ENCODE results near the gene SUGCT. TPM values are rescaled to one million over a fixed set of nuclear protein-coding genes. Genes with fewer than 3 reads are reported as not detected.

Gene SUGCT
- total and polyA plus RNA-seq, 4 donors, result 37.9 to 152 (median 53.2) TPM

DNA sequence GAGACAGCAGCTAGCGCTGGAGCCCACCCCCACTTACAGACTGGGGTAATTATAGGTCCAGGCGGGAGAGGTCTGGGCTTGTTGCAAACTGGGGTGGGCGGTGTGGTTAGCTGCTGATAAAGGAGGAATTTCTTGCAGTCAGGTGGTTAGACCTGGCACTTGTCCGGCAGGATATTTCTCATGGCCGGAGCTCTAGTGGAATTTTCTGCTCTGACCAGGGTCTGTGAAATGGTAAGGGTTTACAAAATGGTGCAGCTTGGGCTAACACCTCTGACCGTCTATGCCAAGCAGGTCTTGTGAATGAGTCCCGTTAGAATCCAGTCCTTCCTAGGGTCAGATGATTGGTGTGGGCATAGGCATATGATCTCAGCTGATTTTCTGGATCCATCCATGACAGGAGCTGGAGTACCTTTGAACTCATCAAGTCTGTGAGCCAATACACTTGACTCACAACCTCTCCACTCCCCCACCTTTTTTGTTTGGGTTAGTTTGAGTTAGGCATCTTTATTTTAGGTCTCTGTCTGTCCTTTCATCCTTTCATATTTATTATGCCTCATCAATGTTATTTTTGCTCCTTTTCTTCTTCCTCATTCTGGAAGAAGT lies 213.4 kb downstream of the SUGCT start:
- no peaks in the 10 kb centered on the region for H3K4me1 ChIP-seq (ENCODE audit: control insufficient read depth in 1 of 2, insufficient read depth in 2 of 2, low read length in 2 of 2)
- intact Hi-C loops (cut with DNase I), result no loop called here
- ATAC-seq (ENCODE audit: low FRiP score) (no peak), DNase-seq (no peak)
- WGBS, 2 donors, result 88 to 93% methylated on average over 7 of the region's 7 CpGs
- no peaks in the 10 kb centered on the region for H3K36me3 ChIP-seq (ENCODE audit: control insufficient read depth in 1 of 2, insufficient read depth in 2 of 2, low read length in 1 of 2)
- no peaks in the 10 kb centered on the region for H3K27me3 ChIP-seq (ENCODE audit: control insufficient read depth in 1 of 2, insufficient read depth in 2 of 2, low read length in 1 of 2)
- no peak overlapping the region for H3K27ac ChIP-seq (ENCODE audit: low read depth in 1 of 2, low read length in 2 of 2)
- H3K9me3 ChIP-seq (ENCODE audit: control insufficient read depth, low read length), result no peaks in the 10 kb centered on the region
- no peak overlapping the region for H3K4me3 ChIP-seq (ENCODE audit: low read length in 2 of 2)

DNA sequence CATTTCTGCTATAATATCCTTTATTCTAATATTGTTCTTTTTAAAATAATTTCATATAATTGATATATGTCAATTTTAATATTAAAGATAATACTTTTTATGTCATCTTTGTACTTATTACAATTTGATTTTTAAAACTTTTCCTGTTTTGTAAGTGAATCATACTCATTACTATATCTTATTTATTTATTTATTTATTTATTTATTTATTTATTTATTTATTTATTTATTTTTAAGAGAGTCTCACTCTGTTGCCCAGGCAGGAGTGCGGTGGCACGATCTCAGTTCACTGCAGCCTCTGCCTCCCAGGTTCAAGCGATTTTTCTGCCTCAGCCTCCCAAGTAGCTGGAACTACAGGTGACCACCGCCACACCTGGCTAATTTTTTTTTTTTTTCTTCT lies 215.3 kb downstream of the SUGCT start:
- 98% methylated on average over 4 of the region's 4 CpGs for WGBS, 2 donors
- no peaks in the 10 kb centered on the region for H3K4me1 ChIP-seq (ENCODE audit: control insufficient read depth in 1 of 2, insufficient read depth in 2 of 2, low read length in 2 of 2)
- H3K9me3 ChIP-seq (ENCODE audit: control insufficient read depth, low read length), result no peaks in the 10 kb centered on the region
- H3K4me3 ChIP-seq (ENCODE audit: low read length in 2 of 2), result no peak overlapping the region
- DNase-seq (no peak), ATAC-seq (ENCODE audit: low FRiP score) (no peak)
- H3K36me3 ChIP-seq (ENCODE audit: control insufficient read depth in 1 of 2, insufficient read depth in 2 of 2, low read length in 1 of 2), result no peaks in the 10 kb centered on the region
- H3K27ac ChIP-seq (ENCODE audit: low read depth in 1 of 2, low read length in 2 of 2), result no peak overlapping the region
- intact Hi-C loops (cut with DNase I), result no loop called here
- H3K27me3 ChIP-seq (ENCODE audit: control insufficient read depth in 1 of 2, insufficient read depth in 2 of 2, low read length in 1 of 2), result no peaks in the 10 kb centered on the region

DNA sequence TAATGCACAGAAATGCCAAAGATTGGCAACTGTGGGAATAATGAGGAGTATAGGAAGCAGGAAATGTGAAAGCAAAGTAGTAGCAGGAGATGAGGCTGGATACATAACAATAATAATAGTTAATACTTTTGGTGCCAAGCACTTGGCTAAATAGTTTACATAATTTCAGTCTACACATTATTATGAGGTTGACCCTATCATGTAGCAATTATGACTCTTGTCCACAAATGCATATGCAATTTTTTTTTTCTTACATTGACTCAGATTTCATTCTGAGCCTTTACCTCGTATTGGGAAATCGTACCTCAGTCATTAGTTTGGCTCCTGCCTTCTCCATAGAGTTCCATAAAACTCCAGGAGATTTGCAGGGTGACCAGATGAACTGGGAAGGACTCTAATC lies 219.9 kb downstream of the SUGCT start:
- Histone ChIP-seq H3K9me3 (ENCODE audit: control insufficient read depth, low read length) (no peaks in the 10 kb centered on the region), H3K27ac (ENCODE audit: low read depth in 1 of 2, low read length in 2 of 2) (no peak overlapping the region), H3K4me1 (ENCODE audit: control insufficient read depth in 1 of 2, insufficient read depth in 2 of 2, low read length in 2 of 2) (no peaks in the 10 kb centered on the region), H3K27me3 (ENCODE audit: control insufficient read depth in 1 of 2, insufficient read depth in 2 of 2, low read length in 1 of 2) (no peaks in the 10 kb centered on the region), H3K4me3 (ENCODE audit: low read length in 2 of 2) (no peak overlapping the region), H3K36me3 (ENCODE audit: control insufficient read depth in 1 of 2, insufficient read depth in 2 of 2, low read length in 1 of 2) (no peaks in the 10 kb centered on the region)
- intact Hi-C loops (cut with DNase I), result no loop called here
- ATAC-seq (ENCODE audit: low FRiP score), result no peak
- 95 to 96% methylated on average over 2 of the region's 2 CpGs for WGBS, 2 donors
- no peak for DNase-seq

DNA sequence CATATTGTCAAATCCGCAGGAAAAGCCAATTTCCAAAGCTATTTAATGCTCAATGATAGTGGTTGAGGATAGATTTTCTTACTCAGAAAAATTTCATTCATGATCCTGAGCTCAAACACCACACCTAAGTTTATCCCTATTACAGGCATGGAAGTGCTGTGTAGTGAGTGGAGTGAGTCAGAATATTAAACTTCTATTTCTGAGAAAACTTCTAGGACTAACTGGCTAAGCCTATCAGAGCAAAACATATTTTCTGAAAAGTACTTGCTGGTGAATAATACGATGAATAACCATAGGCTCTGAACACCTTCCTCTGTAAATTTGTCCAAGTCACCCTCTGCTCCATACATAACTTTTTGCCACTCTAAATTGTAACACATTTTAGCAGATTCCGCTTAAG lies 221.5 kb downstream of the SUGCT start:
- no peak overlapping the region for H3K27ac ChIP-seq (ENCODE audit: low read depth in 1 of 2, low read length in 2 of 2)
- WGBS, 2 donors, result 56 to 66% methylated on average over 3 of the region's 3 CpGs
- no peak for ATAC-seq (ENCODE audit: low FRiP score)

DNA sequence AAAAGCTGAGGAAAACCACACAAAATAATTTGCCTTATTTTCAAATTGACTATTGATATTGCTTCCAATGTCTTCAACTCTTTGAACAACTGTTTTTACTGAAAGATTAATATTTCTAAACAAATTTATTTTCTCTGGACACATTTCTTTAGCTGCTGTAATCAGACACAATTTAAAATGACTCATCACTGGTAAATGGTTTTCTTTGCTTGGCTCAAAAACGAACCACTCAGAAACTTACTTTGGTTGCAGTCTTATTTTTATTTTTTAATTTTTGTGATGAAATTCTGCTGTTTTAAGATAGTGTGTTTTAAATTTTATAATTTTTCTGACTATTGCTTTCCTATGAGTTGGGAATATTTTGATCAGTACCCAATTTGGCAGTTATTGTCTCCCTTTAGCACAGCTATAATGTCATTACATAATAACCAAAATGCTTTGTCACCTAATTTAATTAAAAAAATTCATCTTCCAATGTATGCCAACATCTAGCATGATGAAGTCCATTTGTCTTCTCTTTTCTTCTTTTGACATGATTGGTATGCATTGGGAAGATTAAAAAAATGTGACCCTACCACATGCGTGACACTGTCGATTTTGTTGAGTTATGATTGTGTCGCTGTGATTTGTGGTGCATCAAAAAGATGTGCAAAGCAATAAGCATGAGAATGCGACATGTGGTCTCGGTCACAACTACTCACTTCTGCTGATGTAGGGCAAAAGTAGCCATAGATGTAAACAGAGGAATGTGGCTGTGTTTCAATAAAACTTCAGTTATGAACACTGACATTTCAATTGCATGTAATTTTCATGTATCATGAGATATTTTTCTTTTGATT lies 222.3 kb downstream of the SUGCT start:
- WGBS, 2 donors, result 79 to 80% methylated on average over 6 of the region's 6 CpGs
- H3K4me1 ChIP-seq (ENCODE audit: control insufficient read depth in 1 of 2, insufficient read depth in 2 of 2, low read length in 2 of 2), result no peaks in the 10 kb centered on the region
- no peaks in the 10 kb centered on the region for H3K9me3 ChIP-seq (ENCODE audit: control insufficient read depth, low read length)
- ATAC-seq (ENCODE audit: low FRiP score) (no peak), DNase-seq (no peak)
- no peaks in the 10 kb centered on the region for H3K36me3 ChIP-seq (ENCODE audit: control insufficient read depth in 1 of 2, insufficient read depth in 2 of 2, low read length in 1 of 2)
- no peak overlapping the region for H3K27ac ChIP-seq (ENCODE audit: low read depth in 1 of 2, low read length in 2 of 2)
- intact Hi-C loops (cut with DNase I), result no loop called here
- no peak overlapping the region for H3K4me3 ChIP-seq (ENCODE audit: low read length in 2 of 2)
- no peaks in the 10 kb centered on the region for H3K27me3 ChIP-seq (ENCODE audit: control insufficient read depth in 1 of 2, insufficient read depth in 2 of 2, low read length in 1 of 2)

More for the DNA sequence above, 221.5 kb downstream of the SUGCT start:
- H3K4me1 ChIP-seq (ENCODE audit: control insufficient read depth in 1 of 2, insufficient read depth in 2 of 2, low read length in 2 of 2), result no peaks in the 10 kb centered on the region
- H3K4me3 ChIP-seq (ENCODE audit: low read length in 2 of 2), result no peak overlapping the region
- H3K9me3 ChIP-seq (ENCODE audit: control insufficient read depth, low read length), result no peaks in the 10 kb centered on the region
- no peaks in the 10 kb centered on the region for H3K36me3 ChIP-seq (ENCODE audit: control insufficient read depth in 1 of 2, insufficient read depth in 2 of 2, low read length in 1 of 2)
- DNase-seq, result no peak
- no peaks in the 10 kb centered on the region for H3K27me3 ChIP-seq (ENCODE audit: control insufficient read depth in 1 of 2, insufficient read depth in 2 of 2, low read length in 1 of 2)
- intact Hi-C loops (cut with DNase I), result no loop called here

DNA sequence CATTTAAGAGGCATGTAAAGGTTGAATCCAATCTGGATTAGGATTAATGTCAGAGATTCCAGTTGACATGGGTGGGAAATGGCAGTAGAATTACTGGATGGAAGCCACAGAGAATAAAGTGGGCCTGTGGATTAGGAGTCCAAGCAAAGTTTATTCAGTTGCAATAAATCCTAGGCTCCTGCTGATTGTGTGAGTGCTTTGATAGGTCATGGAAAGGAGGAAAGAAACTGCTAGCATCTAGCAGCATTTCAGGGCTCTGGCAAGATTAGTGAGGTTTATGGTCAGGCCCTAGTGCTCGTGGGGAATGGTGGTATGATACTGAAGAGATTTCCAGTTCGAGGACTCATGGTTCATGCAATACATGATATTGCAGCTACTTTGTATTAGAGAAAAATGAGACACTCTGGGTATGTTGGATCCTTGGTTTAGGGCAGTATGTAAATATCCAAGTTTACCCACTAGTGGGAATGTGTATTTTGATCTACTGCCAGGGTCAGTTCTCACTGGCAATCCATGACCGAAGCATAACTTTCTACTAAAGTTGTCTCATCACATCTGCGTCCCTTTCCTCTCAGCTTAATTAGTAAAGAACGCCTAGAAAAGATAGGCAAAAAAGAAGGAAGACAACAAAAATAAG lies 235.0 kb downstream of the SUGCT start:
- H3K27me3 ChIP-seq (ENCODE audit: control insufficient read depth in 1 of 2, insufficient read depth in 2 of 2, low read length in 1 of 2), result no peaks in the 10 kb centered on the region
- no peaks in the 10 kb centered on the region for H3K9me3 ChIP-seq (ENCODE audit: control insufficient read depth, low read length)
- ATAC-seq (ENCODE audit: low FRiP score), result no peak
- no peak overlapping the region for H3K4me3 ChIP-seq (ENCODE audit: low read length in 2 of 2)
- DNase-seq, result no peak
- 19 to 27% methylated on average over 5 of the region's 5 CpGs for WGBS, 2 donors
- no peaks in the 10 kb centered on the region for H3K4me1 ChIP-seq (ENCODE audit: control insufficient read depth in 1 of 2, insufficient read depth in 2 of 2, low read length in 2 of 2)
- H3K36me3 ChIP-seq (ENCODE audit: control insufficient read depth in 1 of 2, insufficient read depth in 2 of 2, low read length in 1 of 2), result no peaks in the 10 kb centered on the region
- no peak overlapping the region for H3K27ac ChIP-seq (ENCODE audit: low read depth in 1 of 2, low read length in 2 of 2)
- intact Hi-C loops (cut with DNase I), result no loop called here

DNA sequence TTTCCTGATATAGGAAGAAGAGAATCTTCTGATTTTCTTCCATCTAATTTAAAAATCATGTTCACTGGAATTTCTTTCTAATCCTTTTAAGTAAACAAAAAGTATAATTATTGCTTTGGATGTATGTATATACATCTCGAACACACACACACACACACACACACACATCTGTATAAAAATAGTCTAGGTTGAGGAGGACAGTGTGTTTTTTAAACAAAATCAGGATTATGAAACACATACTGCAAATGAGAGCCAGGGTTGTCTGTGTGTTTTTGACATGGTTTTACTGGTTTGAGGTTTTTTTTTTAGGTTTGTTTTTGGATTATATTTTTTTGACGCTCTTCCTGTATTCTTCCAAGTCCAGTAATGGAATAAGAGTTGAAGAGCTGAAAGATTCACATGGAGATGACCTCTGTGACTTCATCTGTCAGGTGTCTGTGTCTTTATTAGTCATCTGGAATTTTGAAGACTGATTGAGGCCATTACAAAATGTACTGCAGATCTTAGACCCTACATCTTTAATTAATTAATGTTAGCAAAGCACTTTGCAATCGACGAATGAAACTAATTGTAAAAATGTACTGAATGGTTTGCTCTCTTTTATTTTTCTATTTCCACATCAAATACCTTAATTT lies 237.1 kb downstream of the SUGCT start:
- Histone ChIP-seq H3K36me3 (ENCODE audit: control insufficient read depth in 1 of 2, insufficient read depth in 2 of 2, low read length in 1 of 2) (no peaks in the 10 kb centered on the region), H3K27me3 (ENCODE audit: control insufficient read depth in 1 of 2, insufficient read depth in 2 of 2, low read length in 1 of 2) (no peaks in the 10 kb centered on the region), H3K4me3 (ENCODE audit: low read length in 2 of 2) (no peak overlapping the region), H3K9me3 (ENCODE audit: control insufficient read depth, low read length) (no peaks in the 10 kb centered on the region), H3K4me1 (ENCODE audit: control insufficient read depth in 1 of 2, insufficient read depth in 2 of 2, low read length in 2 of 2) (no peaks in the 10 kb centered on the region), H3K27ac (ENCODE audit: low read depth in 1 of 2, low read length in 2 of 2) (no peak overlapping the region)
- ATAC-seq (ENCODE audit: low FRiP score) (no peak), DNase-seq (no peak)
- WGBS, 2 donors, result 90% methylated on average over 4 of the region's 4 CpGs
- intact Hi-C loops (cut with DNase I), result no loop called here

DNA sequence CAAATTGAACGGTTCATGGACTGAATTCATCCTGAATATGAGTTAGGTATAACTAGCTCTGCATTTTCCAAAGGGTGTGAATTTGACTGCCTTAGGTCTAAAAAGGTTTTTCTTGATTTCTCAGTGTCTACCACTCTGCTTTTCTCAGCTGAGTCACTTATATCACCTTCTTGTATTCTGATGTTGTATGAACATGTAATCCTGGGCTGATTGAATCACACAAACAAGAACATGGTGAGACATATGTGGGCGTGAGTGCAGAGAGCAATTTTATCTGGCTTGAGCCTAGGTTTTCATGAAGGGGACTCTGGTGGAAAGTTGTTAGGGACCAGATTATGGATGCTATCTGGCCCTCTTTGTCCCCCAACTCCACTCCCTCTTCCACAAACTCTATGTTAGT lies 239.8 kb downstream of the SUGCT start:
- Histone ChIP-seq H3K4me1 (ENCODE audit: control insufficient read depth in 1 of 2, insufficient read depth in 2 of 2, low read length in 2 of 2) (no peaks in the 10 kb centered on the region), H3K9me3 (ENCODE audit: control insufficient read depth, low read length) (no peaks in the 10 kb centered on the region), H3K36me3 (ENCODE audit: control insufficient read depth in 1 of 2, insufficient read depth in 2 of 2, low read length in 1 of 2) (no peaks in the 10 kb centered on the region), H3K4me3 (ENCODE audit: low read length in 2 of 2) (no peak overlapping the region), H3K27ac (ENCODE audit: low read depth in 1 of 2, low read length in 2 of 2) (no peak overlapping the region), H3K27me3 (ENCODE audit: control insufficient read depth in 1 of 2, insufficient read depth in 2 of 2, low read length in 1 of 2) (no peaks in the 10 kb centered on the region)
- ATAC-seq (ENCODE audit: low FRiP score) (no peak), DNase-seq (no peak)
- intact Hi-C loops (cut with DNase I), result no loop called here
- 96% methylated on average over 2 of the region's 2 CpGs for WGBS, 2 donors
